Stimulated activated CD4-positive, alpha-beta T cell treated with anti-CD3 and anti-CD28 coated beads, Interleukin-4, amount 100 ng/mL, for 24 hours (primary cell): ENCODE measurements around the gene EIF6.

ENCODE experiments used
- DNase-seq: peaks from one replicate; pipeline ENCODE4 v3.0.0-alpha.2; 2020

EIF6 gene

GRCh38 chr20:35293303-35294292 lies 9.0 kb upstream of the EIF6 start:
- no peak for DNase-seq

- no peak for DNase-seq
Observed at GRCh38 chr20:35292504-35293285, 8.1 kb upstream of the EIF6 start.

GRCh38 chr20:35291654-35292503 lies 7.3 kb upstream of the EIF6 start, which contains the start of gene FAM83C:
TSS of gene FAM83C (minus strand) at chr20:35292425. CDS start at chr20:35292304, 121 bp downstream.
- DNase-seq: no peak

- DNase-seq: no peak
Observed at GRCh38 chr20:35290887-35291417, 6.4 kb upstream of the EIF6 start.

GRCh38 chr20:35290186-35290886 lies 5.8 kb upstream of the EIF6 start:
- no peak for DNase-seq

- DNase-seq: no peak
Observed at GRCh38 chr20:35288325-35289060, 3.9 kb upstream of the EIF6 start.

- no peak for DNase-seq
Observed at GRCh38 chr20:35287509-35288324, 3.1 kb upstream of the EIF6 start.

GRCh38 chr20:35286899-35287508 lies 2.4 kb upstream of the EIF6 start:
- no peak for DNase-seq

GRCh38 chr20:35286077-35286898 lies 1.7 kb upstream of the EIF6 start:
- DNase-seq: no peak

- DNase-seq: no peak
Observed at GRCh38 chr20:35285806-35286076, 1.2 kb upstream of the EIF6 start.

GRCh38 chr20:35284992-35285805 lies 627 bp upstream of the EIF6 start:
- no peak for DNase-seq

GRCh38 chr20:35283441-35284266 lies 918 bp downstream of the EIF6 start:
- DNase-seq: no peak

- DNase-seq: no peak
Observed at GRCh38 chr20:35281506-35282101, 3.0 kb downstream of the EIF6 start.

GRCh38 chr20:35280523-35280922 lies 4.0 kb downstream of the EIF6 start:
- DNase-seq: no peak

GRCh38 chr20:35279533-35280174 lies 4.9 kb downstream of the EIF6 start:
- DNase-seq: no peak

GRCh38 chr20:35279040-35279439 lies 5.5 kb downstream of the EIF6 start:
- DNase-seq: no peak
